Mucosa of descending colon (tissue), 3 donors: ENCODE results near the gene ACACB. TPM values are rescaled to one million over a fixed set of nuclear protein-coding genes. Genes with fewer than 3 reads are reported as not detected.
A peak's percentile ranks its signal among the peaks of the same experiment; 100 is the strongest.

ENCODE experiments used
- ATAC-seq: fragments of 200-7000 bp; cut with Tn5 transposase; one replicate; pipeline ENCODE4 v1.9.1; 2020; ENCODE audit warnings: mild to moderate bottlenecking, moderate library complexity
- DNase-seq, 3 donors: peaks; one replicate each; pipeline ENCODE4 v3.0.0-alpha.2; 2020
- H3K36me3 ChIP-seq: fragments of 200-600 bp; one replicate; pipeline ENCODE4 v1.8.0; 2021; ENCODE audit warnings: low read depth, mild to moderate bottlenecking
- H3K4me1 ChIP-seq: fragments of 200-600 bp; one replicate; pipeline ENCODE4 v1.8.0; 2021; ENCODE audit warnings: low read depth, mild to moderate bottlenecking
- H3K4me3 ChIP-seq: fragments of 200-600 bp; one replicate; pipeline ENCODE4 v1.8.0; 2021; ENCODE audit warnings: mild to moderate bottlenecking
- H3K9me3 ChIP-seq: fragments of 200-600 bp; one replicate; pipeline ENCODE4 v1.8.0; 2021; ENCODE audit warnings: mild to moderate bottlenecking
- CTCF ChIP-seq: fragments of 200-600 bp; IDR thresholded peaks from one replicate; pipeline ENCODE4 v1.8.0; 2022; ENCODE audit warnings: antibody characterized with exemption, mild to moderate bottlenecking
- intact Hi-C, 2 donors: fragments of 100-400 bp; cut with DNase I in 1 of 2; cut with micrococcal nuclease in 1 of 2; formaldehyde crosslinking; loops; one replicate each; pipeline versions ENCODE4 v1.11.0 to v1.11.1; 2022; cut with DNase I, micrococcal nuclease
- total RNA-seq, 3 donors: library from RNA; stranded (reverse); fragmentation: NEBNext Ultra II Directional in 2 of 3; extraction: Animal tissue kit (Norgen Biotek cat#: 25700) in 2 of 3; gene quantifications; one replicate each; pipeline versions ENCODE4 v1.2.1 to v1.2.4, GENCODE V29; 2021 to 2023
- donor health status: DM: no; HTN: no; CAD: no; lungs with moderate emphysema.
- donor health status: DM: no; HTN: no; CAD: no.
- donor health status: DM: no; HTN: yes; CAD: no.

ACACB gene
- total RNA-seq, 3 donors from 2014 or later, result 54.4 to 155 (median 66.3) TPM

- no peak for TF ChIP-seq CTCF
- H3K4me1 ChIP-seq, result peaks cover 16% of the 10 kb centered on the region
- no peak for ATAC-seq
- intact Hi-C loops, result no loop called here
- no peak for DNase-seq
- no peaks in the 10 kb centered on the region for H3K36me3 ChIP-seq
- H3K4me3 ChIP-seq, result no peak overlapping the region
- H3K9me3 ChIP-seq, result no peaks in the 10 kb centered on the region
These were observed 189.2 kb downstream of the ACACB start for GRCh38 chr12:109305547-109305946.

GRCh38 chr12:109307051-109307450 lies 190.7 kb downstream of the ACACB start:
- intact Hi-C loops, result no loop called here
- H3K9me3 ChIP-seq, result no peaks in the 10 kb centered on the region
- DNase-seq, result no peak

GRCh38 chr12:109308534-109309380 lies 192.4 kb downstream of the ACACB start, which contains the start of gene FOXN4:
Gene FOXN4 (minus strand): TSS chr12:109309284. CDS start chr12:109308321, 963 bp downstream.
- ATAC-seq (no peak), DNase-seq (no peak)

More at GRCh38 chr12:109307051-109307450, 190.7 kb downstream of the ACACB start:
- Histone ChIP-seq H3K36me3 (no peaks in the 10 kb centered on the region), H3K4me3 (no peak overlapping the region), H3K4me1 (peaks cover 16% of the 10 kb centered on the region)
- TF ChIP-seq CTCF, result no peak
- ATAC-seq, result no peak

GRCh38 chr12:109309381-109310246 lies 193.2 kb downstream of the ACACB start:
- ATAC-seq (peak; percentile 43), DNase-seq (no peak)
- no peak overlapping the region for H3K4me3 ChIP-seq
- TF ChIP-seq CTCF, result no peak
- no peaks in the 10 kb centered on the region for H3K9me3 ChIP-seq
- intact Hi-C loops, result no loop called here
- peaks cover 16% of the 10 kb centered on the region for H3K4me1 ChIP-seq
- H3K36me3 ChIP-seq, result no peaks in the 10 kb centered on the region

More at GRCh38 chr12:109308534-109309380, 192.4 kb downstream of the ACACB start, which contains the start of gene FOXN4:
- Histone ChIP-seq H3K36me3 (no peaks in the 10 kb centered on the region), H3K4me1 (peaks cover 16% of the 10 kb centered on the region), H3K4me3 (no peak within 1 kb of the TSS), H3K9me3 (no peaks in the 10 kb centered on the region)
- TF ChIP-seq CTCF, result no peak
- intact Hi-C loops, result no loop called here

- ATAC-seq (peak; percentile 36), DNase-seq (no peak)
- H3K4me1 ChIP-seq, result peaks cover 16% of the 10 kb centered on the region
- no peak overlapping the region for H3K4me3 ChIP-seq
- H3K36me3 ChIP-seq, result no peaks in the 10 kb centered on the region
- no peak for TF ChIP-seq CTCF
- intact Hi-C loops, result no loop called here
- H3K9me3 ChIP-seq, result no peaks in the 10 kb centered on the region
These were observed 194.1 kb downstream of the ACACB start for GRCh38 chr12:109310247-109311125.
